Esophagus squamous epithelium (tissue), 4 donors: ENCODE results near the gene SOX9.

Source experiments
- POLR2A ChIP-seq, 4 donors: fragments of 450-650 bp; IDR thresholded peaks; one replicate each; pipeline ENCODE4 v1.6.1; 2017; ENCODE audit warnings: antibody characterized with exemption in 4 of 4, mild to moderate bottlenecking in 4 of 4, moderate library complexity in 3 of 4
- TF ChIP-seq, protein P1 (sequence below), 6 experiments: fragments of 450-650 bp in 4 of 6; fragments of 200-600 bp in 2 of 6; sonication (generic) in 2 of 6; IDR thresholded peaks; one replicate each; pipeline ENCODE4 v1.5.1; 2016 to 2019; ENCODE audit warnings: antibody characterized with exemption in 6 of 6, mild to moderate bottlenecking in 4 of 6, moderate library complexity in 4 of 6

DNA sequence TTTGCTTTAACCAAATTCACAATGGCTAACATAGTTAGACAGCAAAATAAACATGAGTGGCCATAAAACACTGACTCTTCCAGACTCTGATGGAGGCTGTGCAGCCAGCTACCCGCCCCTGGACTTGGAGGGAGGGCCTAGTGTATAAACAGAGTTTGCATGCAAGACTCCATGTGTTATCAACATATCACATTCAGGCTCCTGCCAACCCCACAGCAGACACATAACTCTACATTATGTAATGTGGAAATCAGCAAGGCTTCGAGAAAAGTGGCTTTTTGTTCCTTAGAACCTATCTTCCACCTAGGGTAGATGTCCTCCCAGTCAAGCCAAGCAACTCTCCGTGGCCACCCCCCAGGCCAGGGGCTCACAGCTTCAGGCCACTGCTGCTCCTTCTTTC is 19.3 kb upstream of the SOX9 start:
- TF ChIP-seq, protein P1, sequence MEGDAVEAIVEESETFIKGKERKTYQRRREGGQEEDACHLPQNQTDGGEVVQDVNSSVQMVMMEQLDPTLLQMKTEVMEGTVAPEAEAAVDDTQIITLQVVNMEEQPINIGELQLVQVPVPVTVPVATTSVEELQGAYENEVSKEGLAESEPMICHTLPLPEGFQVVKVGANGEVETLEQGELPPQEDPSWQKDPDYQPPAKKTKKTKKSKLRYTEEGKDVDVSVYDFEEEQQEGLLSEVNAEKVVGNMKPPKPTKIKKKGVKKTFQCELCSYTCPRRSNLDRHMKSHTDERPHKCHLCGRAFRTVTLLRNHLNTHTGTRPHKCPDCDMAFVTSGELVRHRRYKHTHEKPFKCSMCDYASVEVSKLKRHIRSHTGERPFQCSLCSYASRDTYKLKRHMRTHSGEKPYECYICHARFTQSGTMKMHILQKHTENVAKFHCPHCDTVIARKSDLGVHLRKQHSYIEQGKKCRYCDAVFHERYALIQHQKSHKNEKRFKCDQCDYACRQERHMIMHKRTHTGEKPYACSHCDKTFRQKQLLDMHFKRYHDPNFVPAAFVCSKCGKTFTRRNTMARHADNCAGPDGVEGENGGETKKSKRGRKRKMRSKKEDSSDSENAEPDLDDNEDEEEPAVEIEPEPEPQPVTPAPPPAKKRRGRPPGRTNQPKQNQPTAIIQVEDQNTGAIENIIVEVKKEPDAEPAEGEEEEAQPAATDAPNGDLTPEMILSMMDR (IDR thresholded peaks at IDR 0.05): no peak
- no peak for TF ChIP-seq POLR2A (IDR thresholded peaks at IDR 0.05)
